CD8-positive, alpha-beta memory T cell (primary cell): ENCODE measurements around the gene DMBX1. TPM values are rescaled to one million over a fixed set of nuclear protein-coding genes. Genes with fewer than 3 reads are reported as not detected.
A peak's percentile ranks its signal among the peaks of the same experiment; 100 is the strongest.

Experiments
- CTCF ChIA-PET: fragments of 350-600 bp; sonication (Branson Sonifier 250); formaldehyde crosslinking; loops from one replicate; lab custom pipeline; 2021; ENCODE audit warnings: antibody characterized with exemption; lab: Charles Lee
- POLR2A ChIA-PET: fragments of 350-600 bp; sonication (Branson Sonifier 250); formaldehyde crosslinking; loops from one replicate; lab custom pipeline; 2021; ENCODE audit warnings: antibody characterized with exemption; lab: Charles Lee
- DNase-seq, 5 donors: peaks; one replicate each; pipeline versions ENCODE4 v3.0.0 to v3.0.0-alpha.2; 2020 to 2022; ENCODE audit warnings: mixed read lengths in 1 of 5
- H3K27ac ChIP-seq: one replicate; pipeline ENCODE4 v1.7.0; 2013; ENCODE audit warnings: low read depth, mild to moderate bottlenecking, low read length, moderate library complexity
- H3K27me3 ChIP-seq: 2 replicates; pipeline ENCODE4 v1.7.0; 2013; ENCODE audit warnings: low read length, mild to moderate bottlenecking; ENCODE audit not compliant: insufficient read depth, poor library complexity, severe bottlenecking
- H3K36me3 ChIP-seq: 2 replicates; pipeline ENCODE4 v1.7.0; 2013; ENCODE audit warnings: mild to moderate bottlenecking, low read length, moderate library complexity; ENCODE audit not compliant: insufficient read depth
- H3K4me1 ChIP-seq: 2 replicates; pipeline ENCODE4 v1.7.0; 2013; ENCODE audit warnings: mild to moderate bottlenecking, low read length, moderate library complexity; ENCODE audit not compliant: insufficient read depth
- H3K4me3 ChIP-seq: 2 replicates; pipeline ENCODE4 v1.7.0; 2013; ENCODE audit warnings: mild to moderate bottlenecking, low read length
- H3K9me3 ChIP-seq: 2 replicates; pipeline ENCODE4 v1.7.0; 2013; ENCODE audit warnings: mild to moderate bottlenecking, low read length
- H3K27ac Mint-ChIP-seq, 8 donors: one replicate each; pipeline ENCODE4 v1.8.0; 2020 to 2021; ENCODE audit warnings: mixed read lengths in 8 of 8, mild to moderate bottlenecking in 6 of 8, inconsistent platforms in 3 of 8, moderate library complexity in 3 of 8
- H3K27me3 Mint-ChIP-seq, 2 donors: one replicate each; pipeline ENCODE4 v1.8.0; 2020 to 2021; ENCODE audit warnings: mixed read lengths in 2 of 2, mild to moderate bottlenecking in 1 of 2, moderate library complexity in 1 of 2
- H3K36me3 Mint-ChIP-seq, 3 donors: one replicate each; pipeline ENCODE4 v1.8.0; 2020 to 2021; ENCODE audit warnings: mixed read lengths in 3 of 3, inconsistent platforms in 1 of 3, mild to moderate bottlenecking in 1 of 3
- H3K4me1 Mint-ChIP-seq, 3 donors: one replicate each; pipeline ENCODE4 v1.8.0; 2020 to 2021; ENCODE audit warnings: mixed read lengths in 3 of 3, inconsistent platforms in 1 of 3, mild to moderate bottlenecking in 1 of 3
- H3K4me3 Mint-ChIP-seq, 7 donors: one replicate each; pipeline ENCODE4 v1.8.0; 2020 to 2021; ENCODE audit warnings: mixed read lengths in 7 of 7, mild to moderate bottlenecking in 6 of 7, moderate library complexity in 4 of 7, inconsistent platforms in 2 of 7
- H3K9me3 Mint-ChIP-seq, 5 donors: one replicate each; pipeline ENCODE4 v1.8.0; 2020 to 2022; ENCODE audit warnings: mixed read lengths in 5 of 5, mild to moderate bottlenecking in 3 of 5, moderate library complexity in 2 of 5, inconsistent platforms in 1 of 5
- polyA plus RNA-seq: library from polyadenylated mRNA; unstranded; fragments of 300-500 nt; fragmentation: Illumina TruSeq; gene quantifications from one replicate; pipeline ENCODE4 v1.2.3, GENCODE V29; 2021
- total RNA-seq, 2 experiments: library from RNA; stranded (reverse); gene quantifications; one replicate each; pipeline ENCODE4 v1.2.3, GENCODE V29; 2021

Gene DMBX1
- total and polyA plus RNA-seq, 3 experiments from 2014 or later: not detected

- Histone ChIP-seq H3K27ac (peak overlapping the region; percentile 84), H3K9me3 (no peaks in the 10 kb centered on the region), H3K36me3 (no peaks in the 10 kb centered on the region), H3K27me3 (no peaks in the 10 kb centered on the region), H3K4me3 (no peak overlapping the region), H3K4me1 (no peaks in the 10 kb centered on the region)
- Mint-ChIP-seq H3K4me3 (peak overlapping the region in 3 of 7 donors; percentile 32 to 82 (median 44)), H3K9me3 (no peaks in the 10 kb centered on the region), H3K4me1 (peaks cover 6 to 9% (median 9%) of the 10 kb centered on the region in 3 donors), H3K27me3 (peaks cover 9 to 36% of the 10 kb centered on the region in 2 donors), H3K27ac (peak overlapping the region in 2 of 8 donors; percentile 20 to 51), H3K36me3 (no peaks in the 10 kb centered on the region)
- CTCF ChIA-PET: interaction anchor here (0.9 kb wide), 1 partner anchor 75 kb away, joined by 3 read pairs; no protein-coding TSS in a partner anchor
- POLR2A ChIA-PET: no interaction called here
- DNase-seq: no peak
Observed at GRCh38 chr1:46522184-46522968, 32.7 kb downstream of the DMBX1 start.

DNA sequence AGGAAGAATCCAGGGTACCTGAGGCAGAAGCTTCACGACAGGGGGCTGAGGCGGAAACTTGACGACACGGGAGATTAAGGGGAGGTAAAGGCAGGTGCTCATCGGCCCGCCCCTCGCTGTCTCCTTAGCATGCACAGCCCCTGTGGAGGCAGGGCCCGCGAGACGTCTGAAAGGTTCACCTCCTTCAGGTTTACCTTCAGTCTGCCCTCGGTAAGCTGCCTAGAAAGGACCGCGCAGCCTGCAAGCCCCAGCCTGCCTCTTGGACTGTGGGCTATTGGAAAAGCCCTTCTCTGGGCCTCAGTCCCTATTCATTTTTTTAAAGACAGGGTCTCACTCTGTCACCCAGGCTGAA lies 33.3 kb downstream of the DMBX1 start:
- Histone ChIP-seq H3K27me3 (no peaks in the 10 kb centered on the region), H3K27ac (peak overlapping the region; percentile 84), H3K36me3 (no peaks in the 10 kb centered on the region), H3K4me1 (no peaks in the 10 kb centered on the region), H3K4me3 (no peak overlapping the region), H3K9me3 (no peaks in the 10 kb centered on the region)
- no peaks in the 10 kb centered on the region for H3K9me3 Mint-ChIP-seq
- H3K36me3 Mint-ChIP-seq: no peaks in the 10 kb centered on the region
- CTCF ChIA-PET: interaction anchor here (0.9 to 1.0 kb wide), 2 partner anchors 10 to 76 kb away, joined by 3 read pairs; no protein-coding TSS in a partner anchor
- H3K27me3 Mint-ChIP-seq: peaks cover 6 to 40% of the 10 kb centered on the region in 2 donors
- DNase-seq: no peak
- H3K4me3 Mint-ChIP-seq: no peak overlapping the region
- peaks cover 6 to 9% (median 9%) of the 10 kb centered on the region in 3 donors for H3K4me1 Mint-ChIP-seq
- peak overlapping the region in 1 of 8 donors; percentile 20 for H3K27ac Mint-ChIP-seq
- POLR2A ChIA-PET: no interaction called here

DNA sequence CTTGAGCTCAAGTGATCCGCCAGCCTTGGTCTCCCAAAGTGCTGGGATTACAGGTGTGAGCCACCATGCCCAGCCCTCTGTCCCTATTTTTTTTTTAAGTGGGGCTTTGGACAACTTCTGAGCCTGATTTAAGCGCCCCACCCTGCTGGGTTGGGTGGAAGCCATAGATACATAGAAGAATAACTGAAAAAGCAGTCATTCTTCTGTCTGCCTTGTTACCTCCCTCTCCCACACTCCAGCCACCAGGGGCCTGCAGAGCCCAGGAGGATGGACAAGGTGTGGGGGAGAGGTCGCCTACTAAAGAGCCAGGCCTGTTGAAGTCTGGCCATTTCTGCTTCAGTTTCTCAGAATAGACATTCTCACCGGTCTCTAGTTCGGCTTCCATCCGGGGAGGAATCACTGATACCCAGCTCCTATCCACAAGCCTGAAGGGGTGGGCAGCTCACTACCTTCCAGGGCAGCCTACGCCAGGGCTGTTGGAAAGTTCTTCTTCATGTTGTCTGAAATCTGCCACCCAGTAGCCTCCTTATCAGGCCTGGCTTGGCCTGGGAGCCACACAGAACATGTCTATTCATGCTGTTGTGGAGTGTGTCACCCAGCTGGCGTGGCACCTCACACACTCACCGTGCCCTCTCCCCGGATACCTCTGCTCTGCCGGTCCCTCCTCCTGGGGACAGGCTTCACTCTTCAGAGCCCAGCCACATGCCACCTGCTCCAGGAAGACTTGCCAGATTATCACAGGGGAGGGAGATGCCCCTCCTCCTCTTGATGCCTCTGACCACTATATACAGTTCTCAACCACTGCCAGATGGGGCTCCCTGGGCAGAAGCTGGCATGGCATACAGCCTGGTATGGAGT lies 34.1 kb downstream of the DMBX1 start:
- ChIA-PET CTCF (interaction anchor here (1.0 kb wide), 1 partner anchor 9 kb away, joined by 3 read pairs; no protein-coding TSS in a partner anchor), POLR2A (no interaction called here)
- DNase-seq: no peak
- Histone ChIP-seq H3K36me3 (no peaks in the 10 kb centered on the region), H3K9me3 (no peaks in the 10 kb centered on the region), H3K27ac (peak overlapping the region; percentile 84), H3K27me3 (peaks cover 6% of the 10 kb centered on the region), H3K4me1 (no peaks in the 10 kb centered on the region), H3K4me3 (no peak overlapping the region)
- Mint-ChIP-seq H3K4me1 (peaks cover 6 to 9% (median 9%) of the 10 kb centered on the region in 3 donors), H3K27ac (no peak overlapping the region), H3K9me3 (no peaks in the 10 kb centered on the region), H3K27me3 (peaks cover 7 to 42% of the 10 kb centered on the region in 2 donors), H3K36me3 (no peaks in the 10 kb centered on the region), H3K4me3 (no peak overlapping the region)

GRCh38 chr1:46524843-46525242 lies 35.2 kb downstream of the DMBX1 start:
- POLR2A ChIA-PET: no interaction called here
- no peak for DNase-seq
- Histone ChIP-seq H3K4me3 (no peak overlapping the region), H3K27ac (peak overlapping the region; percentile 84), H3K9me3 (no peaks in the 10 kb centered on the region), H3K4me1 (no peaks in the 10 kb centered on the region), H3K27me3 (peaks cover 6% of the 10 kb centered on the region), H3K36me3 (no peaks in the 10 kb centered on the region)
- H3K27ac Mint-ChIP-seq: peak overlapping the region in 1 of 8 donors; percentile 35
- H3K4me1 Mint-ChIP-seq: peaks cover 6 to 9% (median 9%) of the 10 kb centered on the region in 3 donors
- no peaks in the 10 kb centered on the region for H3K9me3 Mint-ChIP-seq
- H3K27me3 Mint-ChIP-seq: peaks cover 6 to 50% of the 10 kb centered on the region in 2 donors
- H3K4me3 Mint-ChIP-seq: no peak overlapping the region
- no peaks in the 10 kb centered on the region for H3K36me3 Mint-ChIP-seq
- CTCF ChIA-PET: interaction anchor here (4.7 kb wide), 1 partner anchor 79 kb away, joined by 35 read pairs; no protein-coding TSS in a partner anchor

DNA sequence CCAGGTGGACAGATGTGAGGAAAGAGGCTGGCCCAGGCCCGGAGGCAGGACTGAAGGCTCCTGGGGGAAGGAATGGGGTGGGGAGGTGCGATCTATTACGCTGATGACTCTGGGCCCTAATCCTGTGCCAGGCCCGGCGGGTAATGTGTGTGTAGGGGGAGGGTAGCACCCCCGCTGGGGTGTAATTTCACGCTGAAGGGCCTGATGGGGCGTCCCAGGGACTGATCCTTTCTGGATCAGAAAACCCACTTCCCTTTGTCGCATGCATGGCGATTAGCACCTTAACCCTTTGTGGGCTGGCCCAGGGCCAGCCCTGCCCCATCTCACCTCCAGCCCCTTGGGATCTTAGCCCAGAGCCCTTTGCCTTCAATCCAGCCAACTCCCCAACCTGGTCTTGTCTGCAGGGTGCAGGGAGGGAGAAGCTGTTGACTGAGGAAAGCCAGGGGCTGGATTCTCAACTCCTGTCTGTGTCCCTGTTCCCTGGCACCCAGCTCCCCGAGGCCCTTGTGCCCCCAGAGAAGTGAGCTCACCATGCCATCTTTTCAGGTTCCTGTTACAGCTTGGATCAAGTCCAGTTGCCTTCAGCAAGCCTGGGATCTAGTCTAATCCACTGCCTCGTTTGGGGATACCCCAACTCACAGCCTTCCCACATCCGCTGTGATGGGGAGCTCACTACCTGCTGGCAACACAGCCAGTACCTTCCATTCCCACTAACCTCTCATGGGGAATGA lies 35.8 kb downstream of the DMBX1 start:
- H3K27me3 Mint-ChIP-seq: peaks cover 6 to 50% of the 10 kb centered on the region in 2 donors
- Histone ChIP-seq H3K27me3 (peaks cover 6% of the 10 kb centered on the region), H3K36me3 (no peaks in the 10 kb centered on the region), H3K4me3 (no peak overlapping the region), H3K9me3 (no peaks in the 10 kb centered on the region), H3K4me1 (no peaks in the 10 kb centered on the region), H3K27ac (peak overlapping the region; percentile 43)
- no peak overlapping the region for H3K4me3 Mint-ChIP-seq
- no peaks in the 10 kb centered on the region for H3K9me3 Mint-ChIP-seq
- ChIA-PET POLR2A (no interaction called here), CTCF (interaction anchor here (4.7 kb wide), 1 partner anchor 80 kb away, joined by 35 read pairs; no protein-coding TSS in a partner anchor)
- no peak for DNase-seq
- no peak overlapping the region for H3K27ac Mint-ChIP-seq
- H3K36me3 Mint-ChIP-seq: no peaks in the 10 kb centered on the region
- H3K4me1 Mint-ChIP-seq: peaks cover 6 to 9% (median 9%) of the 10 kb centered on the region in 3 donors

DNA sequence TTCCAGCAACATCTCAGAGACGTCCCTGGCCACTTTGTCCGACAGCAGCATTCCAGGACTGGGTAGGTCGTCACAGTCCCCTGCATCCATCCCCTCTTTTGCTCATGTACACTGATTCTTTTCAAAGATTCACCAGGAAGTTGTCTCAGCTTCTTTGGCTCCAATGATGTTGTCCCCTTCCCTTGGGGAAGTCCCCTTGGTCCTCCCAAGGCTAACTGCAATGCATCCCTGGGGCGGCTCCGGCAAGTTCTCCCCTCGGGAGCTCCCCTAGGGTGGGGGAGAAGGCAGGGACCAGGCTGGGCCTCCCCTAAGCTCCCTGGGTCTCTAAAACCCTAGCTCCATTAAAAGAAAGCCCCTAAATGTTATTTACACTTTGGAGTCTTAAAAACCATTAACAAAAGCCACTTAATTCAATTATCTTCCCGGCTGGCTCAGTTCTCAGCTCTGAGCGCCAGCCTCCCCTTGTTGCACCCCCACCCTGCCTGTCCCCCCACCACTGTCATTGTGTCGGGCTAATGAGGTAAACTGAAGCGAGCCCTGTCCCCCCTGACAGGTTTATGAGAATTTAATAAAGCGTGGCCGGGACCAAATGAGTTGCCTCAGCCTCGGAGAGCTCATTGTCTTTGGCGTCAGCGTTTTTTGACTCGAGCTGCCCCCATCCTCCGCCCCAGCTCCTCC lies 36.5 kb downstream of the DMBX1 start:
- peaks cover 6% of the 10 kb centered on the region for H3K27me3 ChIP-seq
- ChIA-PET POLR2A (interaction anchor here (0.5 kb wide), 1 partner anchor 276 kb away, joined by 3 read pairs; no protein-coding TSS in a partner anchor), CTCF (interaction anchor here (2.1 to 4.7 kb wide), 2 partner anchors 74 to 81 kb away, joined by 4 to 35 read pairs; no protein-coding TSS in a partner anchor)
- H3K27ac ChIP-seq: no peak overlapping the region
- no peaks in the 10 kb centered on the region for H3K4me1 ChIP-seq
- Mint-ChIP-seq H3K4me3 (no peak overlapping the region), H3K27ac (no peak overlapping the region), H3K27me3 (peaks cover 4 to 47% of the 10 kb centered on the region in 2 donors), H3K36me3 (no peaks in the 10 kb centered on the region), H3K4me1 (peaks cover 6 to 9% (median 9%) of the 10 kb centered on the region in 3 donors), H3K9me3 (no peaks in the 10 kb centered on the region)
- H3K9me3 ChIP-seq: no peaks in the 10 kb centered on the region
- H3K36me3 ChIP-seq: no peaks in the 10 kb centered on the region
- DNase-seq: no peak
- no peak overlapping the region for H3K4me3 ChIP-seq

DNA sequence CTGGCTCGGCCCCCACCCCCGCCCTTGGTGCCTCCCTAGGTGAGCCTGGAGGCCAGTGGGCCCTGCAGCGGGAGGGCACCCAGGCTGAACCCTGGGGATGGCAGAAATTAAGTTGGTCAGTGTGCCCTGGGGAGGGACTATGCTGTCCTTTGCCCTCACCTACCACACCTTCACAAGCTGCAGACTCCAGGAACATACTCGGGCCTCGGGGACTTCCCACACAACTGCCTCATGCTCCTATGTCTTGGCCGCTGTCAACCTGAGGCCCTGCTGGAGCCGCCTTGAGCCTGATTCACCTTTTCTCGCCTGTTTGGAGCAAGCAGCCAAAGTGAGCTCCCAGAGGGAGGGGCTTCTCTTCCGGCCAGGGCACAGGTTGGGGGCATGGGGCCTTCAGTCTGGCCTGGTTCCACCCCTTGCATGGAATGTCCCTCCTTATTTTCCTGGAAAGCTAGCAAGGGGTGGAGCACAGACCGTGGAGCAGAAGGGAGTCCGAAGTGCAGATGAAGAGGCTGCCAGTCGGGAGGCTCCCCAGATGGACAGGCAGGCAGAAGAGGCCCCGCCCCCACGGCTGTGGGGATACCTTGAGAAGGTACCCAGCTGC lies 37.2 kb downstream of the DMBX1 start:
- peaks cover 6% of the 10 kb centered on the region for H3K27me3 ChIP-seq
- no peak overlapping the region for H3K27ac Mint-ChIP-seq
- H3K27me3 Mint-ChIP-seq: peaks cover 4 to 47% of the 10 kb centered on the region in 2 donors
- CTCF ChIA-PET: interaction anchor here (1.2 to 4.7 kb wide), 3 partner anchors 21 to 81 kb away, joined by 4 to 35 read pairs (median 4); no protein-coding TSS in a partner anchor
- H3K36me3 ChIP-seq: no peaks in the 10 kb centered on the region
- H3K27ac ChIP-seq: peak overlapping the region; percentile 30
- H3K4me3 Mint-ChIP-seq: no peak overlapping the region
- peaks cover 5 to 9% (median 5%) of the 10 kb centered on the region in 3 donors for H3K4me1 Mint-ChIP-seq
- no peaks in the 10 kb centered on the region for H3K4me1 ChIP-seq
- no peak for DNase-seq
- no peak overlapping the region for H3K4me3 ChIP-seq
- H3K36me3 Mint-ChIP-seq: no peaks in the 10 kb centered on the region
- H3K9me3 Mint-ChIP-seq: no peaks in the 10 kb centered on the region
- POLR2A ChIA-PET: no interaction called here
- H3K9me3 ChIP-seq: no peaks in the 10 kb centered on the region
